Endothelial cell of umbilical vein (primary cell): ENCODE data around the gene KCNH2. TPM values are rescaled to one million over a fixed set of nuclear protein-coding genes. Genes with fewer than 3 reads are reported as not detected.

Experiments used
- BruUV-seq: library from RNA; stranded (reverse); fragments of 400-500 nt; replicated peaks from 2 replicates; lab custom pipeline; 2021; lab: Mats Ljungman, UMichigan
- CTCF ChIA-PET: fragments of 300-600, 350-600 bp; sonication (Branson Sonifier 250); formaldehyde crosslinking; loops from one replicate; lab custom pipeline; 2021; ENCODE audit warnings: antibody characterized with exemption, inconsistent platforms; lab: Charles Lee
- POLR2A ChIA-PET: fragments of 300-600, 350-600 bp; sonication (Branson Sonifier 250); formaldehyde crosslinking; loops from one replicate; lab custom pipeline; 2021; ENCODE audit warnings: antibody characterized with exemption, inconsistent platforms; lab: Charles Lee
- DNase-seq: peaks from one replicate; pipeline ENCODE4 v3.0.0-alpha.2; 2011; ENCODE audit warnings: low read depth, low spot score
- FAIRE-seq: peaks from 2 replicates; lab custom pipeline; 2011; peaks lifted over from hg19 to GRCh38; lab: Jason Lieb, UNC
- H2AFZ ChIP-seq: 2 replicates; pipeline ENCODE4 v1.6.0; 2012; ENCODE audit warnings: low read depth, low read length, control low read depth, inconsistent platforms
- H3K27ac ChIP-seq: 2 replicates; pipeline ENCODE4 v1.5.1; 2011; ENCODE audit warnings: low read depth, mild to moderate bottlenecking, control low read depth, low read length, moderate library complexity; ENCODE audit not compliant: insufficient read depth
- H3K27me3 ChIP-seq, 2 experiments: 2 replicates each; pipeline versions ENCODE4 v1.6.0 to v1.6.1; 2011; ENCODE audit warnings: low read length in 2 of 2, mixed read lengths in 1 of 2; ENCODE audit not compliant: control insufficient read depth in 2 of 2, insufficient read depth in 2 of 2
- H3K36me3 ChIP-seq, 2 experiments: 2 replicates in 1 of 2; 3 replicates in 1 of 2; pipeline ENCODE4 v1.5.1; 2011; ENCODE audit warnings: low read length in 2 of 2, mild to moderate bottlenecking in 1 of 2, moderate library complexity in 1 of 2; ENCODE audit not compliant: control insufficient read depth in 2 of 2, insufficient read depth in 2 of 2; ENCODE audit errors: extremely low read depth in 1 of 2
- H3K4me1 ChIP-seq: 3 replicates; pipeline ENCODE4 v1.5.1; 2011; ENCODE audit warnings: mild to moderate bottlenecking, low read length; ENCODE audit not compliant: control insufficient read depth, insufficient read depth; ENCODE audit errors: extremely low read depth
- H3K4me2 ChIP-seq: 2 replicates; pipeline ENCODE4 v1.6.1; 2011; ENCODE audit warnings: low read length, control low read depth, mixed read lengths; ENCODE audit not compliant: insufficient read depth
- H3K4me3 ChIP-seq, 3 experiments: fragments of 200-600 bp in 1 of 3; sonication (generic), shearing (Covaris generic) in 1 of 3; replicated peaks in 1 of 3; 2 replicates each; pipeline ENCODE4 v1.5.1; 2011 to 2016; ENCODE audit warnings: control low read depth in 3 of 3, low read length in 3 of 3, mild to moderate bottlenecking in 2 of 3, inconsistent platforms in 1 of 3, low read depth in 1 of 3, moderate library complexity in 1 of 3; ENCODE audit not compliant: insufficient read depth in 1 of 3
- H3K79me2 ChIP-seq: 2 replicates; pipeline ENCODE4 v1.6.0; 2012; ENCODE audit warnings: low read length, inconsistent platforms; ENCODE audit not compliant: control insufficient read depth, insufficient read depth
- H3K9ac ChIP-seq: replicated peaks from 2 replicates; pipeline ENCODE3; 2011; ENCODE audit warnings: low read length, control low read depth; ENCODE audit not compliant: insufficient read depth; ENCODE audit errors: extremely low read depth
- H3K9me1 ChIP-seq: replicated peaks from 3 replicates; pipeline ENCODE4 v1.6.0; 2011; ENCODE audit warnings: mild to moderate bottlenecking, low read length; ENCODE audit not compliant: control insufficient read depth, insufficient read depth; ENCODE audit errors: extremely low read depth
- H3K9me3 ChIP-seq: replicated peaks from 2 replicates; pipeline ENCODE4 v1.5.1; 2012; ENCODE audit warnings: low read length, inconsistent platforms; ENCODE audit not compliant: control insufficient read depth, insufficient read depth
- H4K20me1 ChIP-seq: replicated peaks from 2 replicates; pipeline ENCODE3; 2011; ENCODE audit warnings: mild to moderate bottlenecking, low read length; ENCODE audit not compliant: control insufficient read depth, insufficient read depth; ENCODE audit errors: extremely low read depth
- EZH2 ChIP-seq: IDR thresholded peaks from 2 replicates; pipeline ENCODE4 v1.6.1; 2012; ENCODE audit warnings: borderline replicate concordance, low read depth, mild to moderate bottlenecking, moderate library complexity, low read length, inconsistent platforms; ENCODE audit not compliant: severe bottlenecking
- FOS ChIP-seq: IDR thresholded peaks from 2 replicates; pipeline ENCODE4 v1.6.1; 2011; ENCODE audit warnings: mild to moderate bottlenecking, low read length, moderate library complexity, borderline replicate concordance; ENCODE audit not compliant: insufficient read depth
- GATA2 ChIP-seq: IDR thresholded peaks from 2 replicates; pipeline ENCODE4 v1.7.0; 2011; ENCODE audit warnings: low read depth, mild to moderate bottlenecking, moderate library complexity, mixed read lengths, low read length; ENCODE audit not compliant: insufficient read length, insufficient read depth
- JUN ChIP-seq: IDR thresholded peaks from 2 replicates; pipeline ENCODE4 v1.6.1; 2011; ENCODE audit warnings: borderline replicate concordance, low read depth; ENCODE audit not compliant: insufficient read length, insufficient read depth
- MYC ChIP-seq: IDR thresholded peaks from one replicate; pipeline ENCODE4 v1.6.1; 2011; ENCODE audit warnings: mild to moderate bottlenecking, low read depth, low read length
- POLR2A ChIP-seq: IDR thresholded peaks from 2 replicates; pipeline ENCODE4 v1.6.1; 2012; ENCODE audit warnings: low read depth, mild to moderate bottlenecking, control low read depth, low read length
- POLR2AphosphoS5 ChIP-seq: IDR thresholded peaks from 2 replicates; pipeline ENCODE4 v1.6.1; 2012; ENCODE audit warnings: low read depth, mild to moderate bottlenecking, control low read depth, low read length, moderate library complexity; ENCODE audit not compliant: insufficient read depth
- dilution Hi-C: fragments of 300-500 bp; cut with MboI; formaldehyde crosslinking; loops from one replicate; pipeline ENCODE4 v1.15.0; 2019; ENCODE audit warnings: low sequenced_read_pairs; ENCODE audit not compliant: extremely low pct_ligation_motif_present
- intact Hi-C: fragments of 100-400 bp; cut with micrococcal nuclease; formaldehyde crosslinking; loops from one replicate; pipeline ENCODE4 v1.10.0; 2022
- polyA plus RNA-seq, 4 experiments: library from polyadenylated mRNA; depleted of rRNA in 3 of 4; stranded (reverse) in 3 of 4; unstranded in 1 of 4; fragments of >200 nt; gene quantifications; 2 replicates each; pipeline versions ENCODE4 v1.2.1 to v1.2.3, GENCODE V29; 2011 to 2012; ENCODE audit warnings: missing spikeins in 1 of 4
- total RNA-seq: library from RNA; stranded (reverse); gene quantifications from 2 replicates; pipeline ENCODE4 v1.2.3, GENCODE V29; 2021
- TF ChIP-seq, protein P1 (sequence below): IDR thresholded peaks from 2 replicates; pipeline ENCODE4 v1.6.1; 2011; ENCODE audit not compliant: insufficient read depth, insufficient read length
- TF ChIP-seq, protein P2 (sequence below), 2 donors: IDR thresholded peaks; 1 replicate in 1 of 2; 2 replicates in 1 of 2; pipeline ENCODE4 v1.5.1; 2011; ENCODE audit warnings: low read length in 2 of 2, mild to moderate bottlenecking in 2 of 2, moderate library complexity in 2 of 2, control low read depth in 1 of 2, inconsistent platforms in 1 of 2, low read depth in 1 of 2; ENCODE audit not compliant: insufficient read depth in 1 of 2; ENCODE audit errors: extremely low read depth in 1 of 2

Gene KCNH2
- total and polyA plus RNA-seq, 2 donors (not counting 3 experiments of a cell fraction or from before 2014, with no cell fraction given), result 0.03 to 0.09 TPM

DNA sequence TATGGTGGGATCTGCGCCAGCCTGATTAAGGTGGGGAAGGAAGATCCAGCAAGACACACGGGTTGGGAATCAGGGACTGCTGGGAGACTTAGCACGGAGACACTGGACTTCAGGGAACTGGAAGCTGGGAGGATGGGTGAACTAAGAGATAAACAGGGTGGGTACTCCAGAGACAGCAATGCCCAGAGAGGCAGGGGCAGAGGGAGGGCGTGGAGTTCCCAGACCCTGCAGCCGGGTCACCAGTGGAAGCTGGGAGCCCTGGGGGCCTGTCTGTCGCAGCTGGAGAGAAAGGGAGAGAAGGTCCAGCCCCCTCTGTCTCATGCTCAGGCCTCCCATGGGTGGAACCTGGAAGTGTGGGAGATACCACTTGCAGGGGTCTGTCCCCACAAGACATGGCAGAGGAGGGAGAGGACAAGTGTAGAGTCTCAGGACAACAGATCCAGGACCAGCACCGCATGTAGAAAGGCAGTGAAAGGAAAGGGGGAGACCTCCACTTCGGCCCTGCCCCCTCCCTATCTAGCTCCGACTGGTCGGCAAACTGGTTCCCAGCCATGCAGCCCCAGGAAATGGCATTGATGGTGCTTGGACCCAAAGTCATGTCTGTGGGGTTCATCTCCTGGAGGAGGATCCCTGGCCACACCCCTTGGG is 81.4 kb downstream of the KCNH2 start:
- H3K9me3 ChIP-seq, result no peaks in the 10 kb centered on the region
- ChIA-PET CTCF (interaction anchor here (0.6 to 1.2 kb wide), 2 partner anchors 17 to 92 kb away, joined by 3 to 4 read pairs; no protein-coding TSS in a partner anchor), POLR2A (no interaction called here)
- intact Hi-C loops, result no loop called here
- TF ChIP-seq EZH2 (no peak), MYC (no peak), FOS (no peak), POLR2A (no peak), GATA2 (no peak), POLR2AphosphoS5 (no peak), JUN (no peak)
- TF ChIP-seq, protein P1, sequence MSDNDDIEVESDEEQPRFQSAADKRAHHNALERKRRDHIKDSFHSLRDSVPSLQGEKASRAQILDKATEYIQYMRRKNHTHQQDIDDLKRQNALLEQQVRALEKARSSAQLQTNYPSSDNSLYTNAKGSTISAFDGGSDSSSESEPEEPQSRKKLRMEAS, result no peak
- TF ChIP-seq, protein P2, sequence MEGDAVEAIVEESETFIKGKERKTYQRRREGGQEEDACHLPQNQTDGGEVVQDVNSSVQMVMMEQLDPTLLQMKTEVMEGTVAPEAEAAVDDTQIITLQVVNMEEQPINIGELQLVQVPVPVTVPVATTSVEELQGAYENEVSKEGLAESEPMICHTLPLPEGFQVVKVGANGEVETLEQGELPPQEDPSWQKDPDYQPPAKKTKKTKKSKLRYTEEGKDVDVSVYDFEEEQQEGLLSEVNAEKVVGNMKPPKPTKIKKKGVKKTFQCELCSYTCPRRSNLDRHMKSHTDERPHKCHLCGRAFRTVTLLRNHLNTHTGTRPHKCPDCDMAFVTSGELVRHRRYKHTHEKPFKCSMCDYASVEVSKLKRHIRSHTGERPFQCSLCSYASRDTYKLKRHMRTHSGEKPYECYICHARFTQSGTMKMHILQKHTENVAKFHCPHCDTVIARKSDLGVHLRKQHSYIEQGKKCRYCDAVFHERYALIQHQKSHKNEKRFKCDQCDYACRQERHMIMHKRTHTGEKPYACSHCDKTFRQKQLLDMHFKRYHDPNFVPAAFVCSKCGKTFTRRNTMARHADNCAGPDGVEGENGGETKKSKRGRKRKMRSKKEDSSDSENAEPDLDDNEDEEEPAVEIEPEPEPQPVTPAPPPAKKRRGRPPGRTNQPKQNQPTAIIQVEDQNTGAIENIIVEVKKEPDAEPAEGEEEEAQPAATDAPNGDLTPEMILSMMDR (IDR thresholded peaks at IDR 0.05; ENCODE audit: extremely low read depth in 1 of 2, insufficient read depth in 1 of 2, low read depth in 1 of 2, low read length in 2 of 2), result no peak
- no TSS peak for BruUV-seq
- dilution Hi-C loops, result no loop called here
- H3K27ac ChIP-seq, result no peak overlapping the region
- peaks cover 6 to 7% of the 10 kb centered on the region in 2 experiments for H3K27me3 ChIP-seq
- DNase-seq (no peak), FAIRE-seq (no peak)
- no peaks in the 10 kb centered on the region for H3K9me1 ChIP-seq
- no peaks in the 10 kb centered on the region for H3K79me2 ChIP-seq
- H2AFZ ChIP-seq, result no peak overlapping the region
- H3K4me1 ChIP-seq, result no peaks in the 10 kb centered on the region
- H3K9ac ChIP-seq, result no peak overlapping the region
- no peak overlapping the region for H3K4me2 ChIP-seq
- no peak overlapping the region for H3K4me3 ChIP-seq
- H4K20me1 ChIP-seq, result no peaks in the 10 kb centered on the region
- H3K36me3 ChIP-seq, result no peaks in the 10 kb centered on the region
